HG03108 (cell line): ENCODE data around the gene PIWIL4.
"Not testable (repeated sequence)": the region's sequence is repeated elsewhere in the genome, so short reads cannot be mapped to it uniquely, and the experiment has no call there.

ENCODE experiments used
- ATAC-seq: cut with Tn5 transposase; IDR thresholded peaks from one replicate; pipeline ENCODE4 v1.9.1; 2021; ENCODE audit warnings: moderate library complexity; ENCODE audit not compliant: unreplicated experiment

Gene PIWIL4

GRCh38 chr11:94546886-94547285 is 20.3 kb upstream of the PIWIL4 start:
- no peak for ATAC-seq

GRCh38 chr11:94549146-94549545 is 18.0 kb upstream of the PIWIL4 start:
- no peak for ATAC-seq

- ATAC-seq, result no peak
Observed at GRCh38 chr11:94550513-94550912, 16.7 kb upstream of the PIWIL4 start.

GRCh38 chr11:94553938-94554337 is 13.2 kb upstream of the PIWIL4 start:
- no peak for ATAC-seq

GRCh38 chr11:94555752-94556329 is 11.3 kb upstream of the PIWIL4 start:
- ATAC-seq, result not testable (repeated sequence)

GRCh38 chr11:94557421-94557820 is 9.7 kb upstream of the PIWIL4 start:
- no peak for ATAC-seq

GRCh38 chr11:94557992-94558391 is 9.2 kb upstream of the PIWIL4 start:
- ATAC-seq, result no peak

GRCh38 chr11:94558468-94558867 is 8.7 kb upstream of the PIWIL4 start:
- ATAC-seq, result no peak

GRCh38 chr11:94558932-94559331 is 8.2 kb upstream of the PIWIL4 start:
- ATAC-seq, result no peak

- no peak for ATAC-seq
Observed at GRCh38 chr11:94559361-94559760, 7.8 kb upstream of the PIWIL4 start.

GRCh38 chr11:94560834-94561233 is 6.3 kb upstream of the PIWIL4 start:
- no peak for ATAC-seq

- no peak for ATAC-seq
Observed at GRCh38 chr11:94563176-94563847, 3.9 kb upstream of the PIWIL4 start.

GRCh38 chr11:94563848-94564467 is 3.2 kb upstream of the PIWIL4 start:
- no peak for ATAC-seq

- no peak for ATAC-seq
Observed at GRCh38 chr11:94568200-94568599, 1.0 kb downstream of the PIWIL4 start.

- ATAC-seq, result no peak
Observed at GRCh38 chr11:94568717-94569116, 1.5 kb downstream of the PIWIL4 start.

- ATAC-seq, result not testable (repeated sequence)
Observed at GRCh38 chr11:94572975-94573374, 5.8 kb downstream of the PIWIL4 start.

GRCh38 chr11:94574193-94574961 is 7.2 kb downstream of the PIWIL4 start:
- no peak for ATAC-seq

GRCh38 chr11:94576306-94576705 is 9.1 kb downstream of the PIWIL4 start:
- ATAC-seq, result no peak

GRCh38 chr11:94577841-94578240 is 10.7 kb downstream of the PIWIL4 start:
- ATAC-seq, result no peak

- no peak for ATAC-seq
Observed at GRCh38 chr11:94581926-94582325, 14.8 kb downstream of the PIWIL4 start.

GRCh38 chr11:94583213-94583865 is 16.2 kb downstream of the PIWIL4 start:
- ATAC-seq, result no peak
